Tibial nerve (tissue), 3 donors: ENCODE data around the gene IL17A.

Experiments used
- CTCF ChIP-seq, 5 experiments: fragments of 200-600 bp in 3 of 5; fragments of 450-650 bp in 2 of 5; sonication (generic) in 3 of 5; IDR thresholded peaks; one replicate each; pipeline ENCODE4 v1.5.1; 2016 to 2019; ENCODE audit warnings: antibody characterized with exemption in 5 of 5, mild to moderate bottlenecking in 3 of 5, moderate library complexity in 2 of 5
- POLR2A ChIP-seq, 2 donors: fragments of 450-650 bp; IDR thresholded peaks; one replicate each; pipeline ENCODE4 v1.6.1; 2017; ENCODE audit warnings: antibody characterized with exemption in 2 of 2, mild to moderate bottlenecking in 2 of 2, moderate library complexity in 2 of 2

GRCh38 chr6:52217761-52218160 is 31.6 kb downstream of the IL17A start:
- no peak for TF ChIP-seq CTCF (IDR thresholded peaks at IDR 0.05)
- no peak for TF ChIP-seq POLR2A (IDR thresholded peaks at IDR 0.05)
